Upper lobe of right lung (tissue), 1 donor: Measurements from ENCODE around the gene PROKR2. TPM values are rescaled to one million over a fixed set of nuclear protein-coding genes. Genes with fewer than 3 reads are reported as not detected.

Experiments
- ATAC-seq: fragments of 200-7000 bp; cut with Tn5 transposase; one replicate; pipeline ENCODE4 v1.9.1; 2020; ENCODE audit warnings: mild to moderate bottlenecking, moderate library complexity
- DNase-seq: peaks from one replicate; pipeline ENCODE4 v3.0.0-alpha.2; 2020
- H3K27ac ChIP-seq: fragments of 200-600 bp; one replicate; pipeline ENCODE4 v1.8.0; 2022
- H3K27me3 ChIP-seq: fragments of 200-600 bp; one replicate; pipeline ENCODE4 v1.8.0; 2022; ENCODE audit warnings: mild to moderate bottlenecking
- H3K36me3 ChIP-seq: fragments of 200-600 bp; one replicate; pipeline ENCODE4 v1.8.0; 2022
- H3K4me1 ChIP-seq: fragments of 200-600 bp; one replicate; pipeline ENCODE4 v1.8.0; 2022
- H3K4me3 ChIP-seq: fragments of 200-600 bp; one replicate; pipeline ENCODE4 v1.8.0; 2022; ENCODE audit warnings: mild to moderate bottlenecking
- H3K9me3 ChIP-seq: fragments of 200-600 bp; one replicate; pipeline ENCODE4 v1.8.0; 2022
- intact Hi-C: fragments of 100-400 bp; cut with DNase I; formaldehyde crosslinking; loops from one replicate; pipeline ENCODE4 v1.11.0; 2022
- total RNA-seq: library from RNA; stranded (reverse); fragmentation: NEBNext Ultra II Directional; extraction: Animal tissue kit (Norgen Biotek cat#: 25700); gene quantifications from one replicate; pipeline ENCODE4 v1.2.1, GENCODE V29; 2021
- TF ChIP-seq, protein P1 (sequence below): fragments of 200-600 bp; IDR thresholded peaks from one replicate; pipeline ENCODE4 v1.8.0; 2022; ENCODE audit warnings: antibody characterized with exemption
- donor health status: DM: no; HTN: yes; CAD: no; lungs with severe emphysema.

PROKR2 gene
- total RNA-seq, 1 donor from 2014 or later: not detected

- Histone ChIP-seq H3K27me3 (no peaks in the 10 kb centered on the region), H3K36me3 (no peaks in the 10 kb centered on the region), H3K4me1 (no peaks in the 10 kb centered on the region), H3K9me3 (no peaks in the 10 kb centered on the region), H3K27ac (no peak overlapping the region), H3K4me3 (no peak overlapping the region)
- ATAC-seq: peak; percentile 90
- TF ChIP-seq, protein P1, sequence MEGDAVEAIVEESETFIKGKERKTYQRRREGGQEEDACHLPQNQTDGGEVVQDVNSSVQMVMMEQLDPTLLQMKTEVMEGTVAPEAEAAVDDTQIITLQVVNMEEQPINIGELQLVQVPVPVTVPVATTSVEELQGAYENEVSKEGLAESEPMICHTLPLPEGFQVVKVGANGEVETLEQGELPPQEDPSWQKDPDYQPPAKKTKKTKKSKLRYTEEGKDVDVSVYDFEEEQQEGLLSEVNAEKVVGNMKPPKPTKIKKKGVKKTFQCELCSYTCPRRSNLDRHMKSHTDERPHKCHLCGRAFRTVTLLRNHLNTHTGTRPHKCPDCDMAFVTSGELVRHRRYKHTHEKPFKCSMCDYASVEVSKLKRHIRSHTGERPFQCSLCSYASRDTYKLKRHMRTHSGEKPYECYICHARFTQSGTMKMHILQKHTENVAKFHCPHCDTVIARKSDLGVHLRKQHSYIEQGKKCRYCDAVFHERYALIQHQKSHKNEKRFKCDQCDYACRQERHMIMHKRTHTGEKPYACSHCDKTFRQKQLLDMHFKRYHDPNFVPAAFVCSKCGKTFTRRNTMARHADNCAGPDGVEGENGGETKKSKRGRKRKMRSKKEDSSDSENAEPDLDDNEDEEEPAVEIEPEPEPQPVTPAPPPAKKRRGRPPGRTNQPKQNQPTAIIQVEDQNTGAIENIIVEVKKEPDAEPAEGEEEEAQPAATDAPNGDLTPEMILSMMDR: no peak
- no peak for DNase-seq
- intact Hi-C loops: no loop called here
These were observed 41.2 kb upstream of the PROKR2 start for GRCh38 chr20:5357946-5358345.

DNA sequence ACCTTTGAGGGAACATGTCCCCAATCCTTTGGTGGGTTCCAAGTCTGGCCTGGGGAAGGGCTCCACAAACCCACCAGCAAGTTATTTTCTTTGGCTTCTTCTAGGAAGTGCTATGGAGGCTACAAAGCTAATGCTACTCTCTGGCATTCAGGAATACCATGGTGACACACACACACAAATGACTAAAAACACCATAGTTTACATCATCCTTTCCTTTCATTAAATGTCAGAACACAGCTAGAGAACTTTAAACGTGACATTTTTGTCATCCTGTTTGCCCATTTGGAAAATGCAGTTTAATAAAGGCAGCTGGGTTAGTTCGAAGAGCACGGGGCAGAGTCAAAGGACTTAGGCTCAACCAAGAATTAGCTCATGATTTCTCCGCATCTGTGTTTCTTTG, 40.2 kb upstream of the PROKR2 start:
- Histone ChIP-seq H3K4me1 (no peaks in the 10 kb centered on the region), H3K36me3 (no peaks in the 10 kb centered on the region), H3K27me3 (no peaks in the 10 kb centered on the region), H3K27ac (no peak overlapping the region), H3K4me3 (no peak overlapping the region), H3K9me3 (no peaks in the 10 kb centered on the region)
- ATAC-seq (no peak), DNase-seq (no peak)
- intact Hi-C loops: no loop called here
- TF ChIP-seq, protein P1: no peak

- Histone ChIP-seq H3K4me3 (no peak overlapping the region), H3K36me3 (no peaks in the 10 kb centered on the region), H3K27ac (no peak overlapping the region), H3K9me3 (no peaks in the 10 kb centered on the region), H3K27me3 (no peaks in the 10 kb centered on the region), H3K4me1 (no peaks in the 10 kb centered on the region)
- no peak for ATAC-seq
- TF ChIP-seq, protein P1: no peak
- intact Hi-C loops: no loop called here
- DNase-seq: no peak
These were observed 38.1 kb upstream of the PROKR2 start for GRCh38 chr20:5354901-5355300.

- Histone ChIP-seq H3K27ac (no peak overlapping the region), H3K9me3 (no peaks in the 10 kb centered on the region), H3K4me1 (no peaks in the 10 kb centered on the region), H3K4me3 (no peak overlapping the region), H3K36me3 (no peaks in the 10 kb centered on the region), H3K27me3 (no peaks in the 10 kb centered on the region)
- TF ChIP-seq, protein P1: no peak
- intact Hi-C loops: no loop called here
- ATAC-seq (no peak), DNase-seq (no peak)
These were observed 37.1 kb upstream of the PROKR2 start for GRCh38 chr20:5353624-5354496.

DNA sequence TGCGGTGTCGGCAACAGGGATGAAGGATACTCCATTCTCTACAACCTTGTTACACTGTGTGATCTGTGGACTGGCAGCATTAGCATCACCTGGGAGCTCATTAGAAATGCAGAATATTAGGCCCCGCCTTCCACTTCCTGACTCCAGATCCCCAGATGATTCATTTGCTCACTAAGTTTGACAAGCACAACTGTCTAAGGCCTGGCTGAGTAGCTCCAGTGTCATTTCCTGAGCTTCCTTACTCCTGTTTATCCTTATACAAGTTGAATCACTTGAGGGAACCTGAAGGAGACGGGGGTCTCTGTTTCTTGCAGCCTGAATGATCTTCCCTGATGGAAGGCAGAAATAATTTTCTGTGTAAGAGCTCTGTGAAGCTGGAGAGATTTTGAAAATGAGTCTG, 32.7 kb upstream of the PROKR2 start:
- Histone ChIP-seq H3K27me3 (no peaks in the 10 kb centered on the region), H3K27ac (no peak overlapping the region), H3K36me3 (no peaks in the 10 kb centered on the region), H3K9me3 (no peaks in the 10 kb centered on the region), H3K4me1 (no peaks in the 10 kb centered on the region), H3K4me3 (no peak overlapping the region)
- DNase-seq: no peak
- intact Hi-C loops: no loop called here
- ATAC-seq: no peak
- TF ChIP-seq, protein P1: no peak
